GM21526 (cell line): ENCODE measurements around the gene TAF4.
"Not testable (repeated sequence)": the region's sequence is repeated elsewhere in the genome, so short reads cannot be mapped to it uniquely, and the experiment has no call there.

Experiments
- ATAC-seq: cut with Tn5 transposase; IDR thresholded peaks from one replicate; pipeline ENCODE4 v1.9.1; 2021; ENCODE audit warnings: moderate library complexity; ENCODE audit not compliant: unreplicated experiment, low FRiP score

TAF4 gene

DNA sequence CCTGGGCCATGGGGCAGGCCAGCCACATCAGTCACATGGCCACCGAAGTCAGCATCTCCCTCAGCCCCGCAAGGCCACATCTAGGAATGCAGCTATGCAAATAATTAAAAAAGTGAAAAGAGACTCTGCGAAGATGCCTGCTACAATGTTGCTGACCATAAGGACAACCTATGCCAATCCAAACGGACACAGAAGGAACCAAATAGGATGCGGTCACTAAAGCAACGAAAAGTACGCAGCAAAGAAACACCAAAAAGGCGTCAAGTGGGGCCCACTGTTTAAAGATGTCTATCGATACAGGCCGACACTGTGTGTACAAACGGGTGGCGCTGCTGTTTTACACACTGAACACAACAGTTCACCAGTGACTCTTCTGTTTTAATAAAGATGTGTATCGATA is 56.4 kb downstream of the TAF4 start:
- no peak for ATAC-seq

DNA sequence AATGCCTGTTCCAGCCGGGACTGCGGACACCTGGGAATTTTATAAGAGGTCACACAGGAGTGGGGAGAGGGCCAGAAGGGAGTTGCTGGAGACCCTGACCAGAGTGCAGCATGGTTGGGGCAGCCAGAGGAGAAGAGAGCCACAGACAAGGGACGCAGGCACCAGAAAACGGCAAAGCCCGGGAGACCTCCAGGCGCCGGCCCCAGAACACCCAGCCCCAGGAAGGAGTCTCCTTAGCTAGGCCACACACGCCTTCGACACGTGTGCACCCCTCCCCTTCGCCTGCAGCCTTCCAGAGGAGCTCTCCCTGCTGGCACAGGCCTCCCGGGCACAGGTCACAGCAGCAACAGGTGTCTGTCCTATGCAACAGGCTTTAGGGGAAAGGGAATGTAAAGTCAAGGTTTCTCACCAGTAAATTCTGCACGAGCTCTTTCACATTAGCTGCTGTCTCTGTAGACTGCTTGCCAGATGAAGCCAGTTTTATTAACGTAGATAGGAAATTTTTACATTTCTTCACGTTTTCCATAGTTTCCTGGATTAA is 57.0 kb downstream of the TAF4 start:
- ATAC-seq, result no peak

DNA sequence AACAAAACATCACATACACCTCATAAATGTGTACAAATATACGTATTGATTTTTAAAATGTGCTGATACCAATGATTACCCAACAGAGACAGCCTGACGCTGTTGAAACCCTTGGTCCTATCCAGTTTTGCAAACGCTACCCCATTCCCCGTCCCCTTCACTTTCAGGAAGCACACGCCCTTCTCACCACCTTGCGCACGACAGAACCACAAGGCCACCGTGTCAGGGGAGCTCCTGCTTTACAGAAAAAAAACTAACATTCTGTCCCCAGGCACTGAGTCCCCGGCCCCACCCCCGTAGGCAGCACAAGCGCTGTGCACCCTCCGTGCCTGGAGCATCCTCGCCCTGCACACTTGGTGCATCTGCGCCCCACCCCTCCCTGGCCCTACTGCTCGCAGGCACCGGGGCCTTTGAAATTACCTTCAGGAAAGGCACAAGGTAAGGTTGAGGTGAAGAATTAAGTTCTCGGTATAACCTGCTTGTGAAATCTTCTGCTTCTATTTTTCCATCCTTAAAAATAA is 58.5 kb downstream of the TAF4 start:
- no peak for ATAC-seq

DNA sequence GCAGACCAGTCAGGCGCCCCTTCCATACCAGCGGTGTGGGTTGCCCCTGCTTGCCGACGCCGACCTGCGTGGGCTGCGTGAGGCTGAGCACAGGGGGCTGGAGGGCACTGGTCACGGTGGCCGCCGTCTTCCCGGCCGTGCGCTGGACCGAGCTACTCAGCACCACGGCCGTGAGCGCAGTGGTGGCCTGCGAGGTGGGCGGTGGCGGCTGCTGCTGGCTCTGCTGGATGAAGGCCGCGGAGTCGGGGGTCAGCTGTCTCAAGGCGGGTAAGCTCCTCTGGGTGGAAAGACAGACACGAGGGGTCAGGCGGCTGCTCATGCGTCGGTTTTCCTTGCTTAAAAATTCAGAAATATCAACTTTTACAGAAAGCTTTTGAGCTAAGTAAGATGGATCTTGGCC is 59.2 kb downstream of the TAF4 start:
- ATAC-seq, result no peak

DNA sequence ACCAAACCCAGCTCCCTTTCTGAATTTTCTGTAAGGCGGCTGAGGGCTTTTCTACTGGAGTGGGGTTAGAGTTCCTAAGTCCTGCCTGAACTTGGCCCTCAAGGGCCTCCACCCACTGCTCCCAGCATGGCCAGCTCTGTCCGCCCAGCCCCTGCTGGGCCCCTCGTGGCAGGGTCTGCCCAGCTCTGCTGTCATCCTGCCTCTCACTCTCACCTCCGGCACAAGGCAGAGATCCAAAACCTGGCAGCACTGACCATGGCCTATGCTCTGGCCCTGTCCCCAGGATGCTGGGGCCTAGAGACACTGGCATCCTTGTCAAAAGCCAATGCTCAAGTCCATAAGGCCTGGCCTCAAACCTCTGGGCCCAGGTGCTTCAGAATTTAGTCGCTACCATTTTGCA is 61.1 kb downstream of the TAF4 start:
- ATAC-seq, result no peak

DNA sequence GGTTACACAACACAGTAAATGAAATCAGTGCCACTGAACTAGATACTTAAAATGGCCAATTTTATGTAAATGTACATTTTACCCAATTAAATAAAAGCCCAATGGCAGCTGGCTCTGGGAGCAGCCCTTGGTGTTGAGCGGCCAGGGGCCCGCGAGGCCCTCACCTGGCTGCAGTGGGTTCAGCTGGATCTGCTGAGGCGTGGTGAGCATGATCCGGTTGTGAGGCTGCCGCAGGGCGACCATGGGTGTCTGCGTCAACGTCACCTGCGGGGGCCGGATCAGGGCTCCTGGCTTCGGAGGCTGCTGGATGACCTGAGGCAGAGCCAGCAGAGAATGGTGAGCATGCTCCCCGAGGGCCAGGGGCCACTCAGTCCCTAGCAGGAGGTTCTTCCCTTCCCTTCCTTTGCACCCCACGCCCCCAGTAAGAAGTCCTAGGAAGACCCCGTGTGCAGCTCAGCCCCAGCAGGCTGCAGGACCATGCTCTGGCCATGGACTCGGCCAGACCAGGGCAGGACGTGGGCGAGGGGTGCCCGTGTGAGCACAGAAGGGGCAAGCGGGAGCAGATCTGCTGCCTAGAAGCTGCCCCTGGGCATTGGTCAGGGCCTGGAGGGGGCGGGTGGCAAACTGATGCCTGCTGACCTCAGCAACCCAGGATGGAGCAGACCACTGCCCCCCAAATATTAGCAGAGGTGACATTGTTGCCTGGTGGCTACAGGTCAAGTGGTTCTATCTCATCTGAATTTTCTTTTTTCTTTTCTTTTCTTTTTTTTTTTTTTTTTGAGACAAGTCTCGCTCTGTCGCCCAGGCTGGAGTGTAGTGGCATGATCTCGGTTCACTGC is 61.9 kb downstream of the TAF4 start:
- no peak for ATAC-seq

DNA sequence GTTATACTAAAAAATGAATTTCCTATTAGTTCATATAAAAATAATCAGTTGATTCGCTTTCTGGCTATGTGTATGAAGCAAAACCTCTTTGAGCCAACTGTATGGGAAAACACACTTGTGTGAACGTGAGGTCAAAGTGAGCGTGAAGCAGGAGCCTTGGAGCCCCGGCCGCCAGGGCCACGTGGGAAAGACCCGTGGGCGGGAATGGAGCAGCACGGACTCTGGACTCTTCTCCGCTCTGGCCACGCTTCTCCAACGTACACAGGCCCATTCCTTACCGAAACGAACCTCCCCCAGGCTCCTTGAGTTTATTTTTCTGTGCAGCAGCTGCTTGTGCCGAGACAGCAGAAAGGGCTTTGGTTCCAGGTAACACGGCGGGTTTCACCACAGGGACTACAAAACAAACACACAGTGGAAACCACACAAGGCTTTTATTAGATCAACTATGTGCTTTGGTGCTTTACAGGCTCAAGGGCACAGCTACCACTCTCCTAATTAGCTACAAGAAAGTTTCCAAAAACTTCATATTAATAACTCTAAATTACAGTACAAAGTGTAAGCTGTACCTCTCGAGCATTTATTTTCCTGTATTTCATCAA is 62.7 kb downstream of the TAF4 start:
- no peak for ATAC-seq

DNA sequence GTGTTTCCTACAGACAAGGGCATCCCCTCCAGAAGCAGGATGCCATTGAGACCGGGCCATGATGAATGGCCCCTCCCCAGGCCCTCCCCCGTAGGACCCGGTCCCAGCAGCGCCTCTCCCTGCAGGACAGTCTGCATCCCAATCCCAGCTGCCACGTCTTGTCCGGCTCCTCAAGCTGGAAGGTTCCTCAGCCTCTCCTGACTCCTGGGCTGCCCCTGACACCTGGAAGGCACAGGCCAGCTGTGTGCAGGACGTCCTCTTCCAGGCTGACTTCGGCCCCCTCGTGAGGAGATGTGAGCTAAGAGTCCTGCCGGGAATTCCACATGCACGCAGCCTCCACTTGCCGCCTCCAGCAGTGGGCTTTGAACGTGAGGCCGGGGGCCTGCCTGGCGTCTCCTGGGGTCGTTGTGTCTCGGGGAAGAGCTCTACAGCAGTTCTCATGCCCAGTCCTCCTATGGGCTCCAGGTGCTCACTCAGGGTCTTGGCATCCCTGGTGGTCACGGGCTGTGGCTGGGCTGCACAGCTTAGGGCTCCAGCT is 64.4 kb downstream of the TAF4 start:
- no peak for ATAC-seq

DNA sequence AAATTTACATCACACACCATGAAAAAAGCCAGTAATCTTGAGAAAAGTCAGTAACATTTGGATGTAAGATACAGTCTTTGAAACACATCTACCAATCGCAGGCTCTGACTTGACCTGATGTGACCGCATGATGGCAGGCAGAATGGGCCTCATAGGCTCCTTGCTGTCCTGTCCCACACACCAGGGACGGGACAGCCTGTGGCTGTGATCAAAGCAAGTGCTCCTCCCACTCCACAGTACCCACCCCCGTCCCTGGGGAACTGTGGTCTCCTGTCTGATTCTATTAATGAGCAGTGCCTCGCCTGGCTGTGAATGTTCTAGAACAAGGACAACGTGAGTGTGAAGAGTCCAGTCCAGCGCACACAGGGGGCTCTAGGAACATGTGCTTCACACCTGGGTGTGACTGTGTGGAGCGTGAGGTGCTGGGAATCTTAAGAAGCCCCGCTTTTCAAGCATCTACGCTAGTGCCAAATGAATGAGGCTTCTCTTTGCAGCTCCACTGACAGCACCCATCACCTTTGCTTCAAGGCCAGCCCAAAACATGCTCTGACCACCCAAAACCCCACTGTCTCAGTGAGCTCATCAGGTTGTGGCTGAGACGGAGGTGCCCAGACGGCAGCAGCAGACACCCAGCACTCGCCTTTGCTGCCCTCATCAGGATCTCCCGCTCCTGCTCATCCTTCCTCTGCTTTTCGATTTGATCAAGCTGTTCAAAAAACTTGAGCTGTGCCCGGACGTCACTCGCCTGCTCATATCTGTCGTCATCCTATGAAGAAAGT is 67.1 kb downstream of the TAF4 start:
- ATAC-seq, result no peak

DNA sequence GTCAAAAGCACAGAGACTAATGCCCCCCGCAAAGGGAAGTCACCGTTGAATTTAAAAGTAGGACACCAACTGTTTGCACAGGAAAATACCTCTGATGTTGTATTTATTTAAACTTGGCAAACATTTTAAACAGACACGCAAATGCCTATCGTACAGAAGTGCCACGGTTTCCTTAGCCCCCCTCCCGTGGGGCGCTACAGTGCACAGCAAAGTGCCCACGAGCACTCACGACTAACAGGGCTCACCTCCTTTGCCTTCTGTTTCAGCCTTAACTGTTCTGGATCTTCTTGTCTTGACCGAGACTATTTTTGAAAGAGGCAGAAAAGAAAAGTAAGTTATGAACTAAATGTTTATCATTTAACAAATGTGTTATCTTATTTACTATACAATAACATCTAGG is 67.8 kb downstream of the TAF4 start:
- ATAC-seq, result no peak

DNA sequence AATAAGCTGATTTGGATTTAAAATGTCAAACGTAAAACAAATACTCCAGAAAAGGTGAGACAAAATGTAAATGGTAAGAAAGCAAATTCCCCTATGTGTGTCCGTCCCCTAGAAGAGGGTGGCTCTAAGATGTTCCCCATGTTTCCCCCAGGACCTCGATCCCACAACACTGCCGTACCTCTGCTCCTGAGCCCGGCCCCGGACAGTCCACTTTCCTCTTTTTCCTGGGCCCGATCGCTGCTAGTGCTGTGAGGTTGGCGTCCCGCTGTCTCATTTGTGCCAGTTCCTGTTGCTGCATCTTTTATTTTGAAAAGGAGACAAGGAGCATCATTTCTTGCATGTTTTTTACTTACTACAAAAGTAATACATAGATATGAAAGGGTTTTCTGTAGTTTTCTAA is 68.3 kb downstream of the TAF4 start:
- ATAC-seq, result no peak

DNA sequence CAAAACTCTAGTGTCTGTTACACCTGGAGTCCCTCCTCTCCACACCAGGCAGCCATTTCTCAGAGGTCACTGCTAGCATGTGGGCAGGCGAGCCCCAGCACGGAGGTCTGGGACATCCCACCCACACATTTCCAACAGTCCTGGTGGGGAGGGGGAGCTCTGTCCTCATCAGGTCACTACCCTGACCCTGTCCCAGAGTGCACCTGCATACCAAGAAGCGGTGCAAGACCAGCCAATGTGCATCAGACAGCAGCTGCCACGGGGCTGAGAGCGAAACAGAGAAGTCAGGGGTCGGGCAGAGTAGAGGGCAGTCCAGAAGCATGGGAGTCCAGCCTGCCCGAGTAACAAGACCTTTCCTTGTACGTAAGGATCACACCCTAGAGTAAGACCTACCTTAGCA is 71.1 kb downstream of the TAF4 start:
- no peak for ATAC-seq

DNA sequence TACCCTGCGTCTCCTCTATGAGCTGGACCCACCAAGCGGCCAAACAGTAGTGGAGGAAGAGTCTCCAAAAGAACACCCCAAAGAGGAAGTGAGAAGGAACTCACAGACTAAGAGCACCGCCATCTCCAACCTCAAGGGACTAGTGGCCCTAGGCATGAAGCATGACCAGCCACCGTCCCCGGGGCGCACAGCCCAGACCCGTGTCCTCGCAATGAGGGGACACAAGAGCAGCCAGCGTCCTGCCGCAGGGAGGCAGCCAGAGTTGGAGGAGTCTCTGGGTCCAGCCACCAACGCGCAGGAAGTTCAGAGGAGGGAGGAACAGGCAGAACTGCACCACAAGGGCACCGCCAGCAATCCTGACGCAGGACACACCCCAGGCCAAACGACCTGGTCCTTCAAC is 72.6 kb downstream of the TAF4 start:
- ATAC-seq, result no peak

DNA sequence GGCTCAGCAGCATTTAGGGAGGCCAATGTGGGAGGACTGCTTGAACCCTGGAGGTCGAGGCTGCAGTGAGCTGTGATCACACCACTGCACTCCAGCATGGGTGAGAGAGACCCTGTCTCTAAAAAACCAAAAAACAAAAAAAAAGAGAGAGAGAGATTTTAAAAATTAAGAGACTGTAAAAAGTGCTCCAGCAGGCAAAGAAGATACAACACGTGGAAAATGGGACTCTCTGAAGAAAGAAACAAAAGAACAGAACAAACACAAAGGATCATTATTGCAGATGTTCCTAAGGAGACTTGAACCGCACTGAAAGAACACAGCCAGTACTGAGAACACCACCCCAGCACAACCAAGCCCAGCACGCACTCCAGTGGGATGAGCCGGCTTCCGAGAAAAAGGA is 74.2 kb downstream of the TAF4 start:
- ATAC-seq, result no peak

DNA sequence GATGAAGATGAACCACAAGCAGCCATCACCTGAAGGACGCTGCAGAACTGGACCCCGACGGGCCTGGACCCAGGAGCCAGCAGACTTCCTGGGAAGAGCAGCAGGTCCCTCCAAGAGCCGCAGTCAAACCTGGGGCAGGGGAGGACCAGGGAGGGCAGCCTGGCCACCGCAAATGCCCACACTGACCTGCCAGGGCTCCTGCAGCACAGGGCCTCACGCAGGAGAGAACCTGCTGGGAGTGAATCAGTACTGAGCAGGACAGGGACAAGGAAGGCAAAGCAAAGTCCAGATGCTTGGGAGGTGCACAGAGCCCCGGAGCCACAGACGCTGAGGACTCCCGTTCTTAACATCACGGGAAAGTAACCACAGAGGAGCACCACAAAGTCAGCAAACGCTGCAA is 75.2 kb downstream of the TAF4 start:
- no peak for ATAC-seq

DNA sequence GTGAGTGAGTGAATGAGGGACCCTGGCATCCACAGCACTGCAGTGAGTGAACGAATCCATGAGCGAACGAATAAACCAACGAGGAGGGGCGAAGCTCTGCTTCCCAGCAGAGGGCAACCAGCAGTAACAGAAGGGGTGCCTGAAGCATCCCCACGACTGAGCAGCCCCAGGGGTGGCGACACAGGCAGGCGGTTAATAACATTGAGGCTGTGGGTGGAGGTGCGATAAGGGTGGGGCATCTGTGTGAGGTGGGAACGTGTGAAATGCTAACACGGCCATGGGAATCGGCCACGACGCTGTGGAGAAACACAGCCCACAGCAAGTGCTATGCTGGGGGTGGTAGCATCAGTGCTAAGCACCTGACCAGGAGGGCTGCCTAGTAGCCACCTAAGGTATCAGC is 75.9 kb downstream of the TAF4 start:
- no peak for ATAC-seq

DNA sequence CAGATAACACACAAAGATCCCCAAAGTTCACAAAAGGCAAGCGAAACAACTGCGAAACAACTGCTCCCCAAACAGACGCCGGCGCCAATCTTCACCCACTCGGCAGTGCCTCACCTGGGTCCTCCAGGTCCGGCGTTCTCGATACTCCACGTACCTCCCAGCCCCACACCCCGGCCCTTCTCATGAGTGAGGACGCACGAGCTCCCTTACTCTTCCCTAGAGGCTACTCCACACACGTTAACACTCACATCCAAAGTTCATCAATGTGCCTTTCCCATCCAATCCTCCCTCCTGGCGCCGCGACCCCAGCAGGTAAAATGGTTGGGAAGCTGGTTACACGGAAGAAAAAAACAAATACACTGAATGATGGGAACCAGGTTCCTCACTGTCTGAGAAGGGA is 77.0 kb downstream of the TAF4 start:
- no peak for ATAC-seq

DNA sequence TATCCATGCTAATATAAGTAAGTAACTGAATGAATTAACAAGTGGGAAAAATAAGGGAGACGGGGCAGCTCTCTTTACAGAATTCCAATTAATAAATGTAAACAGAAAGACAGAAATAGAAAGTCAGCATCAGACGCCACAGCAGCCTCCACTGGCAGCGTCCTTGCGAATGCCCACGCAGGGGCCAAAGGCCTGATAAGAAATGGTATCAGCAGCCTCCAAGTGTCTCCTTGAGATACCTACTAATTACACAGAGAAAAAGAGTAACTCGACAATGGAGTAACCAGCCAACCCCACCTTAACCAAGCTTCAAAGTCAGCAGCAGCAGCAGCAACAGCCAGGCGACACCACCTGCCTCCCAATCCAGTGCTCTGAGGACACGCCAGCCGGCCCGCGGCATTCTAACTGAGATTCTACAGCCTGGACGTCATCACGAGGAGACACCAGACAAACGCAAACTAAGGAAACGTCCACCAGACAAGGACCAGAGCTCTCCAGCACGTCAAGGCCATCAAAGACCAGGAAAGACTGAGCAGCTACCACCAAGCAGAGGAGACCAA is 78.8 kb downstream of the TAF4 start:
- ATAC-seq, result no peak

DNA sequence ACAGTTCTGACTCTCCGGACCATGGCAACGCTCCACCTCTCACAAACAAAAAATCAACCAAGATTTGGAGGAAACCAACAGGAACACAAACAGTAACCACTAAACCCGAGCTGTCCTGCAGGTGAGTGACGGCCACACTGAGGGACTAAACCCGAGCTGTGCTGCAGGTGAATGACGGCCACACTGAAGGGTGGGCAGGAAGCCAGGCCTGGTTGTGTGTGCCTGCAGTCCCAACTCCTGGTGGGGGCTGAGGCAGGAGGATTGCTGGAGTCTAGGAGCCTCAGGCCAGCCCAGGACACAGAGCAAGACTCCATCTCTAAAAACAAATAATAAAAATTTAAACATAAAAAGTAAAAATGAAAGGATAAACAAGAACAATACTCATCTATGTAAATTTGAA is 80.6 kb downstream of the TAF4 start:
- no peak for ATAC-seq

DNA sequence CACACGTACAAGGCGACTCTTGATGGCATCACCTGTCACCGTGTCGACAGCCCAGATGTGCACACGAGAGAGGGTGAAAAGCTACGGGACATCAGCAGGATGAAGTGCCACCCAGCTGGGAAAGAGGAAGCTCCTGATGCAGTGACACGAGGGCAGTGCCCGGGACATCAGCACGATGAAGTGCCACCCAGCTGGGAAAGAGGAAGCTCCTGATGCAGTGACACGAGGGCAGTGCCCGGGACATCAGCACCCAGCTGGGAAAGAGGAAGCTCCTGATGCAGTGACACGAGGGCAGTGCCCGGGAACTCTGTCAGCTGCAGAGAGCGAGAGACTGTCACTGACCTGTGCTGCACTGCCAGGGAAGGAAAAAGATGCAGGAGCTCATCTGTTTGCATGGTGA is 81.2 kb downstream of the TAF4 start:
- not testable (repeated sequence) for ATAC-seq

DNA sequence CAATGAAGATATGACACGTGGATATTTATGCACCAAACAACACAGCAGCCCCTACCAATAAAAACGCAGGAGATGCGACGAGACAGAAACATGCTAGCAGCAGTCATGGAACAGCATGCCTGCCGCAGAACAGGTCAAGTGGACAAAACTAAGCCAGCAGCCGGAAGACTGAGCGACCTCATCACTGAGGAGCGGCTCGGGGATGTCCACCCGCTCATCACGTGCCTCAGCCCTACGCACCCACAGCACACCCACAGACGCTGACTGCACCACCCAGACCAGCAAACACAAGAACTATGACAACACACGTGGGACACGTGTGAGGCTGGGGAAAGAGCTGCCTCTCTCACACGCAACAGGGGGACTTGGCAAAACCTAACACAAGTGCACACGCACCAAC is 81.7 kb downstream of the TAF4 start:
- no peak for ATAC-seq
